ENCODE results near the gene NTHL1.

DNA sequence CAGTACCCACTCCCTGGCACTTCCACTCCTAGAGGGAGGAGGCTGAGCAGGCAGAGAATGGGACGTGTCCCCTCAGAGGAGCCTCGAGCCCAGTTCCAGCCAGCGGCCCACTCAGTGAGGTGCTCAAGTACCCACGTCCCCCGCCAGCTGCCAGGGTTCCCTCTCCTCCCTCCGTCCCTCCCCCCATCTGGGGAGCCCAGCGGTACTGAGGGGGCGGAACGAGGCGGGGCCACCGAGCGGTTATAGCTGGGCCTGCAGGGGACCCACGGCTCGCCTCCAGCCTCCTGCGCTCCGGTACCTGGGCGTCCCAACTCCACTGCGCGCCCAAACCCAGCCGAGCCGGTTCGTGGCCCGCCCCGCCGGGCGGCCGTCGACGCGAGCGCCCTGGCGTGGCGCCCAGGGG, 28.1 kb downstream of the NTHL1 start, which contains the start of gene NPW:
- no peak for TF ChIP-seq SP1 (IDR thresholded peaks at IDR 0.05)
- no peak for TF ChIP-seq FOXK2 (IDR thresholded peaks at IDR 0.05)
- TF ChIP-seq FOXA1 (IDR thresholded peaks at IDR 0.05) = no peak
- TF ChIP-seq NFRKB (IDR thresholded peaks at IDR 0.05) = no peak
- no peak for TF ChIP-seq ZNF384 (IDR thresholded peaks at IDR 0.05)
- no peak for TF ChIP-seq HDGF (IDR thresholded peaks at IDR 0.05; ENCODE audit: borderline replicate concordance)

Measured in HEK293T (cell line).